Natural killer cell (primary cell): ENCODE measurements around the gene CUX1. TPM values are rescaled to one million over a fixed set of nuclear protein-coding genes. Genes with fewer than 3 reads are reported as not detected.

Experiments
- ATAC-seq, 3 donors: fragments of 150-1000 bp in 2 of 3; fragments of 200-7000 bp in 1 of 3; cut with Tn5 transposase; 1 replicate in 1 of 3; 2 replicates in 2 of 3; pipeline ENCODE4 v1.10.0; 2021; ENCODE audit warnings: mild to moderate bottlenecking in 2 of 3, moderate library complexity in 2 of 3
- DNase-seq, 2 donors: peaks; one replicate each; pipeline versions ENCODE4 v3.0.0 to v3.0.0-alpha.2; 2013 to 2021; ENCODE audit warnings: mixed read lengths in 1 of 2
- H3K27ac ChIP-seq: one replicate; pipeline ENCODE4 v1.5.1; 2013; ENCODE audit warnings: mild to moderate bottlenecking, low read length
- H3K27me3 ChIP-seq: one replicate; pipeline ENCODE4 v1.6.1; 2013; ENCODE audit warnings: low read length; ENCODE audit not compliant: control insufficient read depth, insufficient read depth
- H3K36me3 ChIP-seq: one replicate; pipeline ENCODE4 v1.6.1; 2013; ENCODE audit warnings: low read length; ENCODE audit not compliant: control insufficient read depth, insufficient read depth
- H3K4me1 ChIP-seq: one replicate; pipeline ENCODE4 v1.6.1; 2013; ENCODE audit warnings: low read length; ENCODE audit not compliant: control insufficient read depth, insufficient read depth
- H3K4me3 ChIP-seq: one replicate; pipeline ENCODE4 v1.5.1; 2013; ENCODE audit warnings: low read length
- H3K9me3 ChIP-seq: one replicate; pipeline ENCODE4 v1.6.1; 2013; ENCODE audit warnings: low read length; ENCODE audit not compliant: control insufficient read depth, insufficient read depth
- H3K27ac Mint-ChIP-seq, 2 donors: one replicate each; pipeline ENCODE4 v1.8.0; 2022; ENCODE audit warnings: mild to moderate bottlenecking in 2 of 2, mixed read lengths in 2 of 2, moderate library complexity in 1 of 2
- H3K27me3 Mint-ChIP-seq, 2 donors: one replicate each; pipeline ENCODE4 v1.8.0; 2022; ENCODE audit warnings: low read depth in 2 of 2, mixed read lengths in 2 of 2
- H3K36me3 Mint-ChIP-seq: one replicate; pipeline ENCODE4 v1.8.0; 2022; ENCODE audit warnings: mixed read lengths
- H3K4me1 Mint-ChIP-seq, 2 donors: one replicate each; pipeline ENCODE4 v1.8.0; 2022; ENCODE audit warnings: mixed read lengths in 2 of 2
- H3K4me3 Mint-ChIP-seq: one replicate; pipeline ENCODE4 v1.8.0; 2022; ENCODE audit warnings: mild to moderate bottlenecking, moderate library complexity, mixed read lengths
- H3K9me3 Mint-ChIP-seq, 2 donors: one replicate each; pipeline ENCODE4 v1.8.0; 2022; ENCODE audit warnings: mixed read lengths in 2 of 2
- CTCF ChIP-seq: fragments of 200-600 bp; IDR thresholded peaks from one replicate; pipeline ENCODE4 v1.8.0; 2022; ENCODE audit warnings: antibody characterized with exemption
- WGBS: methylation state at CpG from one replicate; pipeline ENCODE4 v1.1.7; 2013; ENCODE audit warnings: missing lambda C conversion rate; ENCODE audit not compliant: insufficient coverage; 5-methylcytosine and 5-hydroxymethylcytosine counted together
- intact Hi-C: fragments of 100-400 bp; cut with micrococcal nuclease; formaldehyde crosslinking; loops from one replicate; pipeline ENCODE4 v1.14.2; 2022
- total RNA-seq, 4 donors: library from RNA; stranded (reverse); fragments of 120-200 nt in 1 of 4; gene quantifications; one replicate each; pipeline versions ENCODE4 v1.2.3 to v1.2.4, GENCODE V29; 2013 to 2022

CUX1 gene
- total RNA-seq, 3 donors from 2014 or later (not counting 1 experiment from before 2014, with no cell fraction given), result 59.8 to 77.4 (median 73.6) TPM

GRCh38 chr7:102220960-102221800 is 403.8 kb downstream of the CUX1 start:
- H3K4me3 Mint-ChIP-seq, result no peak overlapping the region
- Histone ChIP-seq H3K36me3 (no peaks in the 10 kb centered on the region), H3K27me3 (no peaks in the 10 kb centered on the region), H3K4me3 (no peak overlapping the region), H3K27ac (no peak overlapping the region), H3K9me3 (no peaks in the 10 kb centered on the region), H3K4me1 (no peaks in the 10 kb centered on the region)
- H3K4me1 Mint-ChIP-seq, result peaks cover 6 to 13% of the 10 kb centered on the region in 2 donors
- DNase-seq (no peak), ATAC-seq (no peak)
- intact Hi-C loops, result no loop called here
- 91% methylated on average over 18 of the region's 20 CpGs for WGBS
- H3K27ac Mint-ChIP-seq, result no peak overlapping the region
- H3K27me3 Mint-ChIP-seq, result no peaks in the 10 kb centered on the region
- H3K36me3 Mint-ChIP-seq, result no peaks in the 10 kb centered on the region
- no peak for TF ChIP-seq CTCF
- H3K9me3 Mint-ChIP-seq, result no peaks in the 10 kb centered on the region

- Mint-ChIP-seq H3K4me1 (peaks cover 6 to 13% of the 10 kb centered on the region in 2 donors), H3K27me3 (no peaks in the 10 kb centered on the region), H3K9me3 (no peaks in the 10 kb centered on the region), H3K4me3 (no peak overlapping the region), H3K27ac (no peak overlapping the region), H3K36me3 (no peaks in the 10 kb centered on the region)
- Histone ChIP-seq H3K36me3 (no peaks in the 10 kb centered on the region), H3K27me3 (no peaks in the 10 kb centered on the region), H3K4me3 (no peak overlapping the region), H3K9me3 (no peaks in the 10 kb centered on the region), H3K27ac (no peak overlapping the region), H3K4me1 (no peaks in the 10 kb centered on the region)
- no peak for TF ChIP-seq CTCF
- no peak for ATAC-seq
- WGBS, result 87% methylated on average over 7 of the region's 9 CpGs
- DNase-seq, result no peak
- intact Hi-C loops, result no loop called here
Observed at GRCh38 chr7:102221961-102222360, 404.5 kb downstream of the CUX1 start.

GRCh38 chr7:102222445-102222844 is 405.0 kb downstream of the CUX1 start:
- Mint-ChIP-seq H3K27ac (no peak overlapping the region), H3K4me1 (peaks cover 6 to 13% of the 10 kb centered on the region in 2 donors), H3K36me3 (no peaks in the 10 kb centered on the region), H3K9me3 (no peaks in the 10 kb centered on the region), H3K27me3 (no peaks in the 10 kb centered on the region), H3K4me3 (no peak overlapping the region)
- no peaks in the 10 kb centered on the region for H3K27me3 ChIP-seq
- H3K27ac ChIP-seq, result no peak overlapping the region
- WGBS, result 98% methylated on average over 12 of the region's 12 CpGs
- no peak for TF ChIP-seq CTCF
- intact Hi-C loops, result no loop called here
- H3K36me3 ChIP-seq, result no peaks in the 10 kb centered on the region
- no peaks in the 10 kb centered on the region for H3K9me3 ChIP-seq
- ATAC-seq (no peak), DNase-seq (no peak)
- H3K4me1 ChIP-seq, result no peaks in the 10 kb centered on the region
- H3K4me3 ChIP-seq, result no peak overlapping the region
